ENCODE data around the gene CCDC126. TPM values are rescaled to one million over a fixed set of nuclear protein-coding genes. Genes with fewer than 3 reads are reported as not detected.
"Not testable (repeated sequence)": the region's sequence is repeated elsewhere in the genome, so short reads cannot be mapped to it uniquely, and the experiment has no call there.

The CCDC126 gene
- total and polyA plus RNA-seq, 2 of the 4 experiments (the other 2 are of a cell fraction): 4.1 to 5.6 TPM

DNA sequence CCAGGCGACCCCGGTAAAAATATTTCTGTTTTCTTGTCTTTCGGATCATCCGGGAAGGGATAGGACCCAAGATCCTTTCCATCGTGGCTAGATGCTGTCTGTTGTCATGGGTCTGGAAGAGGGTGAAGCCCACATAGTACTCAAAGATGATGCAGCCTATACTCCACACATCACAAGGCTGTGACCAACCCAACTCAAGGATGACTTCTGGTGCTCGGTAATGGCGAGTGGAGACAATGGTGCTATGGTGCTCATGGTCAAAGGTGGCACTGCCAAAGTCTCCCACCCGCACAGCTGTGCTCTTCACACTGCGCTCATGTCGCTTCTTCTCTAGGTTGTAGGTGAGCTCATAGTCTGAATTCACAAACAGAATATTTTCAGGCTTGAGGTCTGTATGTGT lies 11.9 kb upstream of the CCDC126 start:
- ATAC-seq (ENCODE audit: low read depth); H2BK5ac ChIP-seq (ENCODE audit: low read depth, low read length, poor library complexity, severe bottlenecking); DNase-seq; H2AK5ac ChIP-seq (ENCODE audit: low read depth, low read length); H3K36me3 ChIP-seq (ENCODE audit: control insufficient read depth, insufficient read depth, low read length); H3K4me3 ChIP-seq (ENCODE audit: insufficient read depth, low read depth, low read length); H3K9me3 ChIP-seq (ENCODE audit: control insufficient read depth, insufficient read depth, low read length); CTCF ChIA-PET; H3K14ac ChIP-seq (replicated peaks; ENCODE audit: low read depth, low read length); H3K18ac ChIP-seq (ENCODE audit: low read depth, low read length); BruUV-seq (replicated peaks); H3K27ac ChIP-seq (ENCODE audit: insufficient read depth, low read length); H3K56ac ChIP-seq (ENCODE audit: extremely low read depth, insufficient read depth, low read length); H4K20me1 ChIP-seq (ENCODE audit: insufficient read depth, low read length); H3K9me1 ChIP-seq (ENCODE audit: insufficient read depth, low read length); H3K4me1 ChIP-seq (ENCODE audit: control insufficient read depth, insufficient read depth, low read length); H4K5ac ChIP-seq (ENCODE audit: low read depth, low read length); H3K23ac ChIP-seq (ENCODE audit: low read depth, low read length); intact Hi-C loops (cut with micrococcal nuclease); H2BK20ac ChIP-seq (ENCODE audit: low read depth, low read length); H4K91ac ChIP-seq (ENCODE audit: insufficient read depth, low read depth, low read length); in situ Hi-C loops (cut with MboI; ENCODE audit: low sequenced_read_pairs); H2AK9ac ChIP-seq (replicated peaks; ENCODE audit: low read depth, low read length, poor library complexity); H2AFZ ChIP-seq (replicated peaks; ENCODE audit: low read length, poor library complexity); POLR2A ChIA-PET (ENCODE audit: unreplicated experiment); H4K8ac ChIP-seq (ENCODE audit: low read depth in 2 of 2, low read length in 2 of 2); H3K4ac ChIP-seq (ENCODE audit: low read depth, low read length); H2BK120ac ChIP-seq (ENCODE audit: low read depth, low read length); H2BK15ac ChIP-seq (ENCODE audit: low read depth, low read length); H3K4me2 ChIP-seq (ENCODE audit: low read depth, low read length); H3K27me3 ChIP-seq (ENCODE audit: control insufficient read depth, insufficient read depth, low read length); H3K79me1 ChIP-seq (ENCODE audit: low read depth in 1 of 2, low read length in 2 of 2); H3K9ac ChIP-seq (ENCODE audit: low read depth, low read length): not testable (repeated sequence)
- dilution Hi-C loops (cut with HindIII; ENCODE audit: low sequenced_read_pairs, unreplicated experiment): loop anchor here (25.0 kb wide), 1 partner anchor 127 kb away; the partner anchor contains the start of gene STK31
- WGBS, 2 experiments (ENCODE audit: extremely low coverage in 2 of 2, insufficient read length in 1 of 2): no CpG with 5 or more reads among the region's 10 CpGs

All from IMR-90 (cell line).